ENCODE results near the gene AP1M1. TPM values are rescaled to one million over a fixed set of nuclear protein-coding genes. Genes with fewer than 3 reads are reported as not detected.

Gene AP1M1
- total and polyA plus RNA-seq, 2 donors (not counting 1 experiment from before 2014, with no cell fraction given), result 94.4 to 113 TPM

GRCh38 chr19:16208847-16209665, 11.3 kb downstream of the AP1M1 start:
- TF ChIP-seq EZH2 (IDR thresholded peaks at IDR 0.05; ENCODE audit: low read length, missing control alignments), result no peak
- TF ChIP-seq, protein P1, sequence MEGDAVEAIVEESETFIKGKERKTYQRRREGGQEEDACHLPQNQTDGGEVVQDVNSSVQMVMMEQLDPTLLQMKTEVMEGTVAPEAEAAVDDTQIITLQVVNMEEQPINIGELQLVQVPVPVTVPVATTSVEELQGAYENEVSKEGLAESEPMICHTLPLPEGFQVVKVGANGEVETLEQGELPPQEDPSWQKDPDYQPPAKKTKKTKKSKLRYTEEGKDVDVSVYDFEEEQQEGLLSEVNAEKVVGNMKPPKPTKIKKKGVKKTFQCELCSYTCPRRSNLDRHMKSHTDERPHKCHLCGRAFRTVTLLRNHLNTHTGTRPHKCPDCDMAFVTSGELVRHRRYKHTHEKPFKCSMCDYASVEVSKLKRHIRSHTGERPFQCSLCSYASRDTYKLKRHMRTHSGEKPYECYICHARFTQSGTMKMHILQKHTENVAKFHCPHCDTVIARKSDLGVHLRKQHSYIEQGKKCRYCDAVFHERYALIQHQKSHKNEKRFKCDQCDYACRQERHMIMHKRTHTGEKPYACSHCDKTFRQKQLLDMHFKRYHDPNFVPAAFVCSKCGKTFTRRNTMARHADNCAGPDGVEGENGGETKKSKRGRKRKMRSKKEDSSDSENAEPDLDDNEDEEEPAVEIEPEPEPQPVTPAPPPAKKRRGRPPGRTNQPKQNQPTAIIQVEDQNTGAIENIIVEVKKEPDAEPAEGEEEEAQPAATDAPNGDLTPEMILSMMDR (conservative IDR thresholded peaks at IDR 0.05 in 1 of 2, IDR thresholded peaks at IDR 0.05 in 1 of 2; ENCODE audit: low read depth in 1 of 2, low read length in 2 of 2), result no peak
- peaks cover 46% of the 10 kb centered on the region for H3K79me2 ChIP-seq (ENCODE audit: control insufficient read depth, insufficient read depth, low read length)
- H3K9me3 ChIP-seq (ENCODE audit: control insufficient read depth, insufficient read depth, low read depth, low read length), result no peaks in the 10 kb centered on the region
- H3K4me2 ChIP-seq (ENCODE audit: extremely low read depth, insufficient read depth, low read length), result no peak overlapping the region
- H3K9ac ChIP-seq (ENCODE audit: insufficient read depth, low read length), result no peak overlapping the region
- H2AFZ ChIP-seq (ENCODE audit: low read length), result no peak overlapping the region
- no peaks in the 10 kb centered on the region for H3K4me1 ChIP-seq (ENCODE audit: control insufficient read depth, extremely low read depth, insufficient read depth, low read length)
- H3K36me3 ChIP-seq (ENCODE audit: control insufficient read depth, insufficient read depth, low read length), result peaks cover 38% of the 10 kb centered on the region
- H3K4me3 ChIP-seq (replicated peaks in 1 of 4; ENCODE audit: control extremely low read depth in 1 of 4, insufficient read depth in 1 of 4, low read depth in 3 of 4, low read length in 4 of 4), result no peak overlapping the region
- no peaks in the 10 kb centered on the region for H3K27me3 ChIP-seq (ENCODE audit: control insufficient read depth, insufficient read depth, low read length)
- H4K20me1 ChIP-seq (ENCODE audit: control insufficient read depth, extremely low read depth, insufficient read depth, low read length), result no peaks in the 10 kb centered on the region
- no peak overlapping the region for H3K27ac ChIP-seq (ENCODE audit: insufficient read depth, low read length)
- no peak for DNase-seq (ENCODE audit: low read depth in 2 of 2)

DNA sequence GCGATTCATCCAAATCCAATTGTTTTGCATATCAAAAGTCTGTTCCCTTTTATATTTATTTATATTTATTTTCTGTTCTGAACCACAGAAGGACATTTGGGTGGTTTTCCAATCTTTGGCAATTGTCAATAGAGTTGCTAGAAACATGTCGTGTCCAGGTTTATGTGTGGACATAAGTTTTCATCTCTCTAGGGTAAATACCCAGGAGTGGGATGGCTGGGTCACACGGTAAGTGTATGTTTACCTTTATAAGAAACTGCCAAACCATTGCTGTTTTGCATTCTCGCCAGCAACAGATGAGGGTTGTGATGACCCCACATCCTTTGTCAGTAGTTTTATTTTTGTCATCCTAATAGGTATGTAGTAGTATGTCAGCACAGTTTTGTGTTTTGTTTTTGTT, 12.5 kb downstream of the AP1M1 start:
- DNase-seq (ENCODE audit: low read depth in 2 of 2), result no peak
- Histone ChIP-seq H3K36me3 (ENCODE audit: control insufficient read depth, insufficient read depth, low read length) (peaks cover 38% of the 10 kb centered on the region), H3K27ac (ENCODE audit: insufficient read depth, low read length) (no peak overlapping the region), H3K9ac (ENCODE audit: insufficient read depth, low read length) (no peak overlapping the region), H3K4me3 (replicated peaks in 1 of 4; ENCODE audit: control extremely low read depth in 1 of 4, insufficient read depth in 1 of 4, low read depth in 3 of 4, low read length in 4 of 4) (no peak overlapping the region), H3K27me3 (ENCODE audit: control insufficient read depth, insufficient read depth, low read length) (no peaks in the 10 kb centered on the region), H2AFZ (ENCODE audit: low read length) (no peak overlapping the region), H3K9me3 (ENCODE audit: control insufficient read depth, insufficient read depth, low read depth, low read length) (no peaks in the 10 kb centered on the region), H3K4me2 (ENCODE audit: extremely low read depth, insufficient read depth, low read length) (no peak overlapping the region), H3K4me1 (ENCODE audit: control insufficient read depth, extremely low read depth, insufficient read depth, low read length) (no peaks in the 10 kb centered on the region), H3K79me2 (ENCODE audit: control insufficient read depth, insufficient read depth, low read length) (peaks cover 48% of the 10 kb centered on the region), H4K20me1 (ENCODE audit: control insufficient read depth, extremely low read depth, insufficient read depth, low read length) (no peaks in the 10 kb centered on the region)
- TF ChIP-seq EZH2 (IDR thresholded peaks at IDR 0.05; ENCODE audit: low read length, missing control alignments), result no peak
- TF ChIP-seq, protein P1 (conservative IDR thresholded peaks at IDR 0.05 in 1 of 2, IDR thresholded peaks at IDR 0.05 in 1 of 2; ENCODE audit: low read depth in 1 of 2, low read length in 2 of 2), result no peak

- no peak overlapping the region for H3K27ac ChIP-seq (ENCODE audit: insufficient read depth, low read length)
- H3K36me3 ChIP-seq (ENCODE audit: control insufficient read depth, insufficient read depth, low read length), result peaks cover 21% of the 10 kb centered on the region
- no peak for DNase-seq (ENCODE audit: low read depth in 2 of 2)
- H2AFZ ChIP-seq (ENCODE audit: low read length), result no peak overlapping the region
- H3K4me2 ChIP-seq (ENCODE audit: extremely low read depth, insufficient read depth, low read length), result no peak overlapping the region
- H3K9ac ChIP-seq (ENCODE audit: insufficient read depth, low read length), result no peak overlapping the region
- H3K9me3 ChIP-seq (ENCODE audit: control insufficient read depth, insufficient read depth, low read depth, low read length), result no peaks in the 10 kb centered on the region
- H3K79me2 ChIP-seq (ENCODE audit: control insufficient read depth, insufficient read depth, low read length), result peaks cover 65% of the 10 kb centered on the region
- H3K4me3 ChIP-seq (replicated peaks in 1 of 4; ENCODE audit: control extremely low read depth in 1 of 4, insufficient read depth in 1 of 4, low read depth in 3 of 4, low read length in 4 of 4), result no peak overlapping the region
- no peaks in the 10 kb centered on the region for H4K20me1 ChIP-seq (ENCODE audit: control insufficient read depth, extremely low read depth, insufficient read depth, low read length)
- TF ChIP-seq EZH2 (IDR thresholded peaks at IDR 0.05; ENCODE audit: low read length, missing control alignments), result no peak
- TF ChIP-seq, protein P1 (conservative IDR thresholded peaks at IDR 0.05 in 1 of 2, IDR thresholded peaks at IDR 0.05 in 1 of 2; ENCODE audit: low read depth in 1 of 2, low read length in 2 of 2), result no peak
- no peaks in the 10 kb centered on the region for H3K4me1 ChIP-seq (ENCODE audit: control insufficient read depth, extremely low read depth, insufficient read depth, low read length)
- no peaks in the 10 kb centered on the region for H3K27me3 ChIP-seq (ENCODE audit: control insufficient read depth, insufficient read depth, low read length)
Measured at GRCh38 chr19:16213076-16213475, 15.4 kb downstream of the AP1M1 start.

Measured in fibroblast of lung (primary cell).